Cortex of kidney (tissue), 1 donor: Measurements from ENCODE around the gene CLTA.
"Not testable (repeated sequence)": the region's sequence is repeated elsewhere in the genome, so short reads cannot be mapped to it uniquely, and the experiment has no call there.

Source experiments
- DNase-seq: peaks from one replicate; lab custom pipeline; 2025; lab: John Stamatoyannopoulos, UW

CLTA gene

DNA sequence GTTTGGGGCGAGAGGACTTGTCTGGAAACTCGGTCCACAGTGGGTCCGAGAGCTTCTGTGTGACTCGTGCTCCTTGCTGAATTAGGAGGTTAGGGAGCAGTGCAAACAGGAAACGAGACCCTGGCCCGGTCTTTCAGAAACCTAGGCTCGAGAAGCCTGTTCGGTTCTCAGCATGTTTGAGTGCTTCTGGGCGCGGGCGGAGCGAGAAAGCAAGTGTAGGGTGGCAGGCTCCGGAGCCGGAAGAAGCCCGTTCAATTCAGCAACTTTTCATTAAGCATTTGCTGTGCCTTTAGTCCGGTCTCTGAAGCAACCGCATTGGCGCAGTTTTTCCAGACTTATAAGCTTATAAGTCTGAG, 547 bp downstream of the CLTA start:
- no peak for DNase-seq

DNA sequence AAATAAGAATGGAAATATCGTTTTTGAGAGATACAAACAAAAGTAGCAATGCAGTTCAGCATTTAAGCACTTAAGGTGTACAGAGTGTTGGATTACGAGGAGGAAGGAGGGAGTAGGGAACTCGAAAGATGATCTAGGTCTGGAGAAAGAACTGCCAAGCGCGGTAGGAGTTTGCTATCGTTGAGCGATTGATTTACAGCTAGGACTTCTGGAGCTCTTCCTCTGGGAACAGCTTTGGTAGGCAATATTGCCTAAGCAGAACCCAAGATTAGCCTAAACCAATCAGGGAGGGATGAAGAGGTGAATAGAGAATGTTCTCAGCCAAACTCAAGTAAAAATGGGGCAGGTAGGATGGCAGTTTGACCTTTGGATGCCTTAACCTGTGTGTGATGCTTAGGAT, 965 bp downstream of the CLTA start:
- DNase-seq: no peak

DNA sequence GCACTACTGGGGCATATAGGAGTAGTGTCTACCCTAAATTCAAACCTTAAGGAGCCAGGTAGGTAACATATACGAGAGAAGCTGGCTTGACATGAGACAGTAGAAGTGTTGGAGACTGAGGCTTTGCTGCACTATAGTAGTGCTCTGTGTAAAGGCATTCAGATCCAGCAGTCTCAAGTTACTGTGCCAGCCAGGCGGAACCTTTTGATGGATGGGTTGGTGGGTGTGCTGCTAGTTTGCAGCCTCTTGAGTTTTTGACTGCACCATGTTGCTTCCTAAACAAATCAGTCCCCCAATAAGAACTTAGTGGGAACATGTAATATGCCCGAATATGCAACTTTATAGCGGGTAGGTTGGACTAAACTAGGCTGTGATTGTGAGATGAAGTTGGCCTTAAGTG, 1.5 kb downstream of the CLTA start:
- DNase-seq: no peak

DNA sequence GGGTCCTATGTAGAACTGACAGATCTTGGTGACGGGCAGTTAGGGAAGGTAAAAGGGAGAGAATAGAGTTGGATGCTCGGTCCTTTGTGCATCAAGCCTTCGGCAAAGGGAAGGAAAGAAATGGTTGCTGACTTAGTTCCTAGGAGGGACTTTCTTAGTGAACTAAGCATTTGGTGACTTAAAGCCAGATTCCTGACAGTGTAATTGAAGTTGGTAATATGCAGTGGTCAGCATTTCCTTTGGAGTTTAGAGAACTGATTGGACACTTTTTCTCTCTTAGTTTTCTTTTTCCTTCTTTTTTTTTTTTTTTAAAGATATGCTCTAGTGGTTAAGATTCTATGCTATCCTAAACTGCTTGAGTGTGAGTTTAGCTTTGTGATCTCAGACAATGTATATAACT, 2.3 kb downstream of the CLTA start:
- no peak for DNase-seq

DNA sequence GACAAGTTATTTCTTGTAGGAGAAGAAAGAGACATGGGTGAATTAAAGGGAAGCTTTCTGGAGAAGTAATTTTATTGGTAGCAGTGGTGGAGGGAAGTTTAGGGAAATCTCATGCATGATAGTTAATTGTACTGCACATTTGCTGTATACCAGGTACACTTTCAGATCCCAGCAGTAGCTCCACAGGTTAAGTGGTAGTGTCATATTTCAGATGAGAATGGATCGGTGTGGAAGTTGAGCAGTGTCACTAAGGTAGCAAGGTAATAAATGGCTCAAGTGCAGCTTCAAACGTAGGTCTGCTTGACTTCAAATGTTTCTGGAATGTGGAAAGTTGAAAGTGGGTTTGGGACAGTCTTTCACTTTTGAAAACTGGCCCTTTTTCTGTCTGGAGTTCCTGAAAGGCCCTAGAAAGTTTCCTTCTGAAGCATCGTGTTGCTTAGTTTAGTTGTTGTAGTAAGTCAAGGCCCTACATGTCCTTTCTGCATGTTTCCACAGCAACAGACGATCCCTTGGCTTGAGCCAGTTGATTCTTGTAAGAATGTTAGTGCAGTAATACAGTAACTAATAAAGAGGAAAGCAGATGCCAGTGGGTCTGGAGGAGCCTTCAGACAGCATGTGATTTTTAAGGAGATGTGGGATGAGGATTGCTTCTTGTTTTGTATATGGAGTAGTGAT, 3.7 kb downstream of the CLTA start:
- DNase-seq: no peak

DNA sequence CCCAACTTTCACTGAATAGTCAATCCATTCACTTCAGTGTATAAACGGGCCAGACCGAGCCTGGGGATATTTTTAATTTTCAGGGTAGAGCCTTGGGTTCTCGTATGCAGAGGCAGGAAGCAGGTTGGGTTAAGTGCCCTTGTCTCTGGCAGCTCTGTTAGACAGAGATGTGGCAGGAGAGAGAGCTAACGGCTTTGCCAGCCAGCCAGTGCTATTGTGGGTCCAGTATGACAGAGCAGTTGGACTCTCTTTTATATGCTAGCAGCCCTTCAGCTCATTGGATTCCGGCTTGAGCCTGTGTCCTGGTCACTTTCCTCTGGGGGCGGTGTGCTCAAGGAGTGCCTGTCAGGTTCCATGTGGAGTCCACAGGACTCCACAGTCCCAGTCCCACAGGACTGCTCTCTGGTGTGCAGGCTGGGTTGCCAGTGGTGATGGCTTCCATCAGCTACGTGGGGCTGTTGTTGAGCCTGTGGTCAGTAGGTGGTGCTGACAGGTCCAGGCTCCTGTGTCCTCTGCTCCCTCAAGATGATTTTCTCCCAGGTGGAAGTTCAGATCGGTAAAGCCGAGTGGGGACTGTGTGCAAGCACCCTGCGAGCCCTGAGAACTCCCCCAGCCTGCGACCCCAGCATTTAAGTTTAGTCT, 14.3 kb downstream of the CLTA start:
- DNase-seq: no peak

DNA sequence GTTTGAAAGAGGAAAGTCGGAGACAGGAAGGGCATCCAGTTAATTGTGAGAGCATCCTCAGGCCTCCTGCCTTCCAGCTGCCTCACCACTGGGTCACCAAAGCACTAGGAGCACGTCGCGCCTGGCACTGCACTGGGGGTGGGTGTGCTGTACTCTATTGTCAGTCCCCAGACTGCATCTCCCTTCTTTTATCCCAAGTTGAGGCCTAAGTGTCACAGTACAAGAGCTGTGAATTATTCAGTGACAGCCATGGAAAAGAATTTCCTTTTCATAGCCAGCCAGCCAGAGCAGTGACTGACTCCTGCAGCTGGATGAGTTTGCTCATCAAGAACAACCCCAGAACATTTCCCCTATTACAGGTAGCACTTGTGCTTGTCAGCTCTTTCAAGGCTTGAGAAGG, 16.3 kb downstream of the CLTA start:
- no peak for DNase-seq

DNA sequence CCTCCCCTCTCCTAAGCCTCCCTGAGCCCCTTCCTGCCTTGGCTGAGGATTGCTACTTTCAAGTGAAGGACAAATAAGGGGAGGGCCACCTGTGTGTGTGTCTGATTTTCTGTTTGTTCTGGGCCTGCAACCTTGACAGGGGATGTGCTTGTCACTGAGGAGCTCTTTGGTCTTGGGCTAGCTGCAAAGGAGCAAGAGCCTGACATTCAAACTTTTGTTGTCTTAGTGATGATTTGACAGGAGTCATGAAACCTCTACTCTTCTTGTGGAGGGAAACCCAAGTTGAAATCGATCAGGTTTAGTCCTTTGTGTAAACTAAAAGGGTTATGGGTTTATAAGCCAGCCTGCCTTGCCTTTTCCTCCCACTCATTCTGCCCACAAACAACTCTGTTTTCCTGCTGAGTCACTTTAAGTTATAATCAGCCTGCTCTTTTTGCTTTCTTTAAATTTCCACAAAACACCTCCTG, 16.9 kb downstream of the CLTA start:
- no peak for DNase-seq

DNA sequence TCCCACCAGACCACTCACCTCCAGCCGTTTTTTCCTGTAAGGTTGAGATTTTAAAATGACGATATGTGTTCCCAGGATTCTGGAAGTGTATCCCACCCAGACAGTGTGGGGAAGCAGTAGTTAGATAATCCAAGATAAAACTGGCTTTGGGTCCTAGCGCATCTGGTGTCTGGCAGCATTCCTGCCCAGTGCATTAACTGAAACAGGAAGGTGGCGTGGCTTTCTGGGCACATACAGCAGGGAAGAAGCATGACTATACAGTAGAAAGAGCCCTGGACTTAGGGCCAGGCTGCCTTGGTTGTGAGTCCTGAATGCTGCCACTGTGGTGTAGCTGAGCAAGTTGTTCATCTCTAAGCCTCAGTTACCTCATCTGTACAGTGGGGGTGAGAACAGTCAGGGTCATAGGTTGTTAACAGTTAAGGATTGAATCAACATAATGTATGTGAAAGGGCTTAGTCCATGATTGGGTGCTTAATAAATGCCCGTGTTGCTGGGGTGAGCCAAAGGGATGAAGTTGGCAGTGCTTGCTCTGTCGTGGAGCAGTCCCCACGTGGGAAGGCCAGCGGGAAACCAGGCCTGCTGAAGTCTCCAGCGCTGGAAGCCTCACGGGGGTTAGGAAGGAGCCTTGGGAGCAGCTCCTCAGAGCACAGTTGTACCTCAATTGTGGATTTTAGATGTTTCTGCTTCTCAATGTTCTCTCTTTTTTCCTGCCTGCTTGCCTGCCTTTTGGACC, 18.0 kb downstream of the CLTA start:
- no peak for DNase-seq

DNA sequence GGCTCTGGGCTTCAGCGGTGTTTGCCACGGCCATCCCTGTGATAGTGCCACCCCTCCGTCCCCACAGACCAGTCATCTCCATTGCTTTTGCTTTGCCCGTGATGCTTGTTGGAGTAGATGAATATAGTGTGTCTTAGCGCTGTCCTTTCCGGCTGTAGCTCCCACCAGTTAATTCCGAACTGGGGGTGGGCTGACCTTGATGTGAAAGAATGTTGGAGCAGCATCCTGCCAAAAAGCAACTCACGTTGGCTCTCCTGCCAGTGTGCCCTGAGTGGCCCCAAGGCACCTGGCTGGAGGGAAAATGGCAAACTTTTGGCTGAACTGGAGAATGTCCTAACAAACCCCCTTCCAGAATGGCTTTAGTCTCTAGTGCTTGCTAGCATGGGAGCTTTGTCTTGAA, 20.0 kb downstream of the CLTA start:
- DNase-seq: no peak

DNA sequence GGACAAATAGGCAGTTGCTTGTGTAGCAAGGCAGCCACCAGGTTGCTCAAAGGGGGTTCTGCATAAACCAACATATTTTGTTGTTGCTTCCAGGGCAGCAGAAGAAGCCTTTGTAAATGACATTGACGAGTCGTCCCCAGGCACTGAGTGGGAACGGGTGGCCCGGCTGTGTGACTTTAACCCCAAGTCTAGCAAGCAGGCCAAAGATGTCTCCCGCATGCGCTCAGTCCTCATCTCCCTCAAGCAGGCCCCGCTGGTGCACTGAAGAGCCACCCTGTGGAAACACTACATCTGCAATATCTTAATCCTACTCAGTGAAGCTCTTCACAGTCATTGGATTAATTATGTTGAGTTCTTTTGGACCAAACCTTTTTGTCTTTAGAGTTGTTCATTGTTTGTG, 20.8 kb downstream of the CLTA start:
- no peak for DNase-seq

DNA sequence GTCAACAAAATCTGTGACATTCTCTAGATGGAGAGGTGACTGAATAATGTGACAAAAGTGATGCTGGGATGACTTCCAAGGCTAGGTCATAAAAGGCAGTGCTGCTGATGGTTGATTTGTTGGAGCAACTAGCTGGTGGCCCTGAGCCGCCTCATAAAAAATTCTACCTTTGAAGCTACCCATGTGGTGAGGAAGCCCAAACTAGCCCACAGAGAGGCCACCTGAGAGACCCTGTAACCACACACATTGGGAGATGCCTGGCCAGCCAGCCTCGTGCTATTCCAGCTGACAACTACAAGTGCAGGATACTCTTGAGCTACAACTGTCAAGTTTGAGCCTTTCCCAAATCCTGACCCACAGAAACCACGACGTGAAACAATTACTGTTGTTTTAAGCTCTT, 22.7 kb downstream of the CLTA start:
- DNase-seq: no peak

DNA sequence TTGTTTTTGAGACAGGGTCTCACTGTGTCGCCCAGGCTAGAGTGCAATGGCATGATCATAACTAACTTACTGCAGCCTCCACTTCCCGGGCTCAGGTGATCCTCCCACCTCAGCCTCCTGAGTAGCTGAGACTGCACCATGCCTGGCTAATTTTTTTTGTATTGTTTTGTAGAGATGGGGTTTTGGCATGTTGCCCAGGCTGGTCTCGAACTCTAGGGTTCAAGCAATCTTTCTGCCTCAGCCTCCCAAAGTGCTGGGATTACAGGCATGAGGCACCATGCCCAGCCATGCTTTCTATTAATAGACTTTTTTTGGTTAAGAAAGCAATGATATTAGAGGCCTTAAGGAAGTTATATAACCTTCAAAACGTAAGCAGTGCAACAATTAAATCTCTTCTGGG, 23.3 kb downstream of the CLTA start:
- no peak for DNase-seq

DNA sequence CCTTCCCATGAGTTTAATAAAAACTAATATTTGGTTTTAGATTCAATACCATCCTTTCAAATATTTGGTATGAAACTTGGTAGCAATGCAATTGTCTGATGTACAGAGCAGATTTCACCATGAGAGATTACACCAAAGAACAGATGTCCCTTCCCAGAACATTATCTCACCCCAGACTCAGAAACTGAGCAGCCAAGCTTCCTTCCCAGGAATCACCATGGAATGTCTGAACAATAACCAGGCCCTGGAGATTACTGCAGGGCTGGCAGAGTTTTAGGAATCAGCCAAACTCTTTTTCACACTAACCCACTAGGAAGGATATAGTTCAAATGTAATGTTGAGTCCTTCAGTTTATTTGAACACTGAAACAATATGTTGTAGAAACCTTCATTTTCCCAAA, 23.9 kb downstream of the CLTA start:
- no peak for DNase-seq

DNA sequence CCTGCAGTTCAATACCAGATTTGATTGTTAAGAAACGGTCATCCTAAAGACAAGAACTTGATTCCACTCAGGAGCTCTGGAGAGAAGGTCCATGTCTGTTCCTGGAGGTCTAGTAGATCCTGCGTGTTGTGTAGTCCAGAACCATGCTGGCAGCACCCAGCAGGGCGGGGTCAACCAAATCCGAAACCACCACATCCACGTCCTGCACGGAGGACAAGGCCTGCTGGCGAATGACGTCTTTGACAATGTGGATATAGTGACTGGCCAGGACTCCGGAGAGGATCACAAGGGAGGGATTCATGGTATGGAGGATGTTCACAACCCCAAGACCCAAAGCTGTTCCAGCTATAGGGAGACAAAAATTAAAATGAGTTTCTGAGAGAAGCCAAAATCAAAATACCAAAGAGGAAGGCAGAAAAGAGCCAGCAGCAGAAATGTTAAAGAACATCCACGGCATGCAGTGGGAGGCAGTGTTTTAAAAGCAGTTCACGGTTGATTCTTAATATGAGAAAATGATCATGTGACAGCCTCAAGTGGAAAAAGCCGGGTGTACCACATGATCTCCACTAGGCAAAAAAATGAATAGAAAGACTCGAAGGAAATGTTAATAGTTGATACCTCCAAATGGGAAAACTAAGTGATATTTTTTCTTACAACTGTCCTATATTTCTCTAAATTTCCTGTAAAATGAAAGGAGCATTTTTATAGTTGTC, 26.7 kb downstream of the CLTA start:
- no peak for DNase-seq

DNA sequence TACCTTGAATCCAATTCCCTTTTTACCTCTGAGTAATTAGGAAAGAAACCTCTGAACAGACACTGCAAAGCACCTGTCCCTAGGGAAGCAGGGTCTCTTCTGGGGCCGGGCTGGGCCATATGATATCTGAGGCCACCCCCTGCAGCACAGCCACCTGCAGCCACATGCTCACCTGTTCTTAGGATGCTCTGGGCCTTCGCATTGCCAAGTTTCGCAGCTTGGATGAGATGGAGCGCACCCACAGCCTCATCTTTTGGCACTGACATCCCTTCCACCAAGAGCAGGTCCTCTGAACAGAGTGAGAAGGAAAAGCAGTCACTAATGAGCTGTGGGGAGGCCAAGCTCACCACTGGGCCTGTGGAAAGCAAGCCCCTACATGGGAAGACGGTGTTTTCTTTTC, 27.3 kb downstream of the CLTA start:
- DNase-seq: no peak

DNA sequence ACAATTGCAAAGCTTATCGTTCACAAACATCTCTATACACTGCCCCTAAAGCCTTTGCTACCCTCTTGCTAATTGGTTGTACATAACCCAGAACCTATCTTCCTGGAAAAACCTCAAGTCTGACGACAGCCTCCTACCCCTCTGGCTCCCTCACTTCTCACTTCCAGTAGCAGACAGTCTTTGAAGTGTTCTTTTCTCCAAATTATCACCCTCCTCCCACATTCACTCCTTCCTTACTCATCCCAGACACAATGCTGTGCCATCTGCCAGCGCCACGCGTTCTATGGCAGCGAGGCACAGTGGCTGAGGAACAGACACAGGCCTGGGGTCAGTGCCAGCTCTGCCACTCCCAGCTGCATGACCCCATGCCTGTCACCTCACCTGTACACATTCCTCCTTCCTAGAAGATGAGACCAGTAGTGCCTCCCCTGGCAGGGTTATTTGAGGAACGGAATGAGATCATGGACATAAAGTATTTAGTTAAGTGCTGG, 27.7 kb downstream of the CLTA start:
- no peak for DNase-seq

DNA sequence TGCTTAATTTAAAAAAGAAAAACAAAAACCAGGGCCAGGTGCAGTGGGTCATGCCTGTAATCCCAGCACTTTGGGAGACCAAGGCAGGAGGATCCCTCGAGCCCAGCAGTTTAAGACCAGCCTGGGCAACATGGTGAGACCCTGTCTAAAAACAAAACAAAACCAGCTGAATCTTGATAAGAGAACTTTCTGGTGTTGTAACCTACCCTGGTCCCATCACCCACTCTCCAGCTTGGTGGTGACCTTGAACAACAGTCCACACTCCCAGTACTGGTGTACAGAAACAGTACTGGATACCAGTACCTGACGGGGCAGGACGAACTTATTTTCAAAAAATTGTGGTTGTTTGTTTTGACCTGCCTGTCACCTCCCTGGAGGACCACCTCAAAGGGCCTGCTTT, 30.9 kb downstream of the CLTA start:
- no peak for DNase-seq

DNA sequence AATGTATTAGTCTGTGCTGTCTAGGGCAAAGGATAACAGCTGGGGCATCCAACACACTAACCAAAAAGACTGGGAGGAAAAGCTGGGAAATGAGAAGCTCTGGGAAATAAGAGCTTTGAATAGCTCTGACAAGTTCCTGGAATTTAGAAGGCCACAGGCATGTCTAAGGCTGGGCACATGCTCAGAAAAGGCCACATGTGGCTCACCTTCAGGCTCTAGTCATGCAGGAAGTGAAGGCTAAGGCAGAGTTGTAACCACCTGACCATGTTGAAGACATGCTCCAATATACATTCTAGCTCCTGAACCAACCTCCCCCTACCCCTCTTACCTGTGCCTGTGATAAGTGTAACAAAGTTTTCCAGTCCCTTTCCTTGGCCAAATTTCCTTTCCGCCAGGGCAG, 31.7 kb downstream of the CLTA start:
- DNase-seq: no peak

DNA sequence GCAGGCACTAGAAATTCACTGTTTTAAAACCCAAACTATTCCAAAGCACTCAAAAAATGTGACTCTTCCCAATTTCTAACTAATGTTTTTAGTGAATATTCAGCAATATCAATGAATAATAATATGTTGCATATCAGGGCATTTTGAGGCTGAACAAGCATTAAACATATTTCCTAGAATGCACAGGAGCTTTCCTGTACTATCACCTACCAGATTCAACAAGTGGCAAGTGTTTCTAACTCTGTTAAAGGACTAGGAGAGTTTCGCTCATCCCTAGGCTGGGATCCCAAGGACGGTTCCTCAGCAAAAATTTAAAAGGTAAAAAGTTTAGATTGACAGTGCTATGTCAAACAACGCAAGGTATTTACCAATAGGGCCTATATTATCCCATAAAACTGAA, 46.5 kb downstream of the CLTA start:
- DNase-seq: no peak

DNA sequence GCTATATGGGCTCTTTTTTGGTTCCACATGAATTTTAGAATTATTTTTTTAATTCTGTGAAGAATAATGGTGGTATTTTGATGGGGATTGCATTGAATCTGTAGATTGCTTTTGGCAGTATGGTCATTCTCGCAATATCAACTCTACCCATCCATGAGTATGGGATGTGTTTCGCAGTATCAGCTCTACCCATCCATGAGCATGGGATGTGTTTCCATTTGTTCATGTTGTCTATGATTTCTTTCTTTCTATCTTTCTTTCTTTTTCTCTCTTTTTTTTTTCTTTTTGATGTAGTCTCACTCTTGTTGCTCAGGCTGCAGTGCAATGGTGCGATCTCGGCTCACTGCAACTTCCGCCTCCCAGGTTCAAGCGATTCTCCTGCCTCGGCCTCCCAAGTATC, 48.5 kb downstream of the CLTA start:
- DNase-seq: not testable (repeated sequence)

DNA sequence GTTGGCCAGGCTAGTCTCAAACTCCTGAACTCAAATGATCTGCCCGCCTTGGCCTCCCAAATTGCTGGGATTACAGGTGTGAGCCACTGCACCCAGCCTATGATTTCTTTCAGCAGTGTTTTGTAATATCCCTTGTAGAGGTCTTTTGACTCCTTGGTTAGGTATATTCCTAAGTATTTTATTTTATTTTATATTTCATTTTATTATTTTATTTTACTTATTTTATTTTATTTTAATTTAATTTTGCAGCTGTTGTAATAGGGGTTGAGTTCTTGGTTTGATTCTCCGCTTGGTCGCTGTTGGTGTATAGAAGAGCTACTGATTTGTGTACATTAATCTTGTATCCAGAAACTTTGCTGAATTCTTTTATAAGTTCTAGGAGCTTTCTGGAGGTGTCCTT, 49.0 kb downstream of the CLTA start:
- DNase-seq: not testable (repeated sequence)

DNA sequence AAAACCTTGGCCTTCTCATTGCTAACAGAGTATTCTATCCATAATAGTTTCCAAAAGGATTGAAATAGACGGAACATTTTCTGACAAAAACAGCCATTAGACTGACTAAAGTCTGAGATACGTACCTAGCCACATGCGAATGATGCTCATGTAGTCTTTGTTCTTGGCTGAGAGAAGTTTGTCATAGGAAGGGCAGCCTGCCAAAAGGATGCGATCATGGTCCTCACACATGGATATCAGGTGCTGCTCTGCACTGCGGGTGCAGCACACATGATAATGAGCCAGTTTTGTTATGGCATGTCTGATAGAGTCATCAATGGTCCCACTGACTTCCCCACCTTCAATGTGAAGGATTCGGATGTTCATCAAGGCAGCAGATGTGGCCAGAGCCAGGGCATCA, 55.2 kb downstream of the CLTA start:
- DNase-seq: no peak
